ENCODE measurements around the gene NAV2.

The NAV2 gene

DNA sequence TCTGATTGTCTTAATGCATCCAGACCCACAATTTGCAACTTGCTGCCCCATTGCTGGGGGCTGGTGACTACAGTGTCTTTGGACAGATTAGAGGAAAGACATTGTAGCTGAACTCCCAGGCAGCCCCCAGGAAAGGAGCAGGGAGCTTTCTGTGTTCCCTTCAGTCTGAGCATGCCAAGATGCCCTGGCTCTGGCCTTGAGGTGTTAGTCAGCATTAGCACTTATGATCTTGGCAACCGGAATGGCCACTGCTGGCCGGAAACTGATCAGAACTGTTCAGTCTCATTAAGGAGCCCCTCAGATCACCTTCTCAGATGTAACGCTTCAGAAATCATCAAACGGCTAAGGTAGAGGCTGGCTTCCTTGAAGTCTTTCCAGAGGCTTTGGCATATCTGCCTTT is 195.2 kb downstream of the NAV2 start:
- Histone ChIP-seq H4K20me1 (ENCODE audit: insufficient read depth, low read length) (peaks cover 3% of the 10 kb centered on the region; the same call in 1 of the 2 replicates), H2AFZ (ENCODE audit: low read depth, low read length) (no peak overlapping the region), H3K27ac (ENCODE audit: low read length) (no peak overlapping the region), H3K4me1 (ENCODE audit: insufficient read depth, low read length) (no peaks in the 10 kb centered on the region), H3K9ac (ENCODE audit: low read depth, low read length) (no peak overlapping the region), H3K36me3 (ENCODE audit: insufficient read depth, low read length) (no peaks in the 10 kb centered on the region), H3K4me2 (ENCODE audit: insufficient read depth, low read length) (no peak overlapping the region), H3K4me3 (ENCODE audit: low read depth in 1 of 2, low read length in 2 of 2) (no peak overlapping the region), H3K27me3 (ENCODE audit: insufficient read depth, low read length, poor library complexity) (peaks cover 2% of the 10 kb centered on the region), H3K79me2 (ENCODE audit: insufficient read depth, low read length) (no peaks in the 10 kb centered on the region), H3K9me3 (ENCODE audit: insufficient read depth, low read length, severe bottlenecking) (no peaks in the 10 kb centered on the region)
- no peak for ATAC-seq (ENCODE audit: insufficient read depth, low read depth)
- DNase-seq: no peak
- TF ChIP-seq CTCF (IDR thresholded peaks at IDR 0.05; ENCODE audit: borderline replicate concordance, extremely low read depth, low read length, poor library complexity, severe bottlenecking): no peak
- no peak for TF ChIP-seq EZH2 (IDR thresholded peaks at IDR 0.05; ENCODE audit: borderline replicate concordance, low read depth, low read length, severe bottlenecking)

GRCh38 chr11:19910931-19911330 is 198.3 kb downstream of the NAV2 start:
- no peak overlapping the region for H2AFZ ChIP-seq (ENCODE audit: low read depth, low read length)
- no peak overlapping the region for H3K4me2 ChIP-seq (ENCODE audit: insufficient read depth, low read length)
- TF ChIP-seq CTCF (IDR thresholded peaks at IDR 0.05; ENCODE audit: borderline replicate concordance, extremely low read depth, low read length, poor library complexity, severe bottlenecking) (no peak), EZH2 (IDR thresholded peaks at IDR 0.05; ENCODE audit: borderline replicate concordance, low read depth, low read length, severe bottlenecking) (no peak)
- H3K27me3 ChIP-seq (ENCODE audit: insufficient read depth, low read length, poor library complexity): peaks cover 5% of the 10 kb centered on the region
- H3K9ac ChIP-seq (ENCODE audit: low read depth, low read length): no peak overlapping the region
- ATAC-seq (ENCODE audit: insufficient read depth, low read depth) (no peak), DNase-seq (no peak)
- no peaks in the 10 kb centered on the region for H3K4me1 ChIP-seq (ENCODE audit: insufficient read depth, low read length)
- H4K20me1 ChIP-seq (ENCODE audit: insufficient read depth, low read length): no peaks in the 10 kb centered on the region
- no peak overlapping the region for H3K27ac ChIP-seq (ENCODE audit: low read length)
- no peaks in the 10 kb centered on the region for H3K9me3 ChIP-seq (ENCODE audit: insufficient read depth, low read length, severe bottlenecking)
- H3K79me2 ChIP-seq (ENCODE audit: insufficient read depth, low read length): no peaks in the 10 kb centered on the region
- no peaks in the 10 kb centered on the region for H3K36me3 ChIP-seq (ENCODE audit: insufficient read depth, low read length)
- H3K4me3 ChIP-seq (ENCODE audit: low read depth in 1 of 2, low read length in 2 of 2): no peak overlapping the region

DNA sequence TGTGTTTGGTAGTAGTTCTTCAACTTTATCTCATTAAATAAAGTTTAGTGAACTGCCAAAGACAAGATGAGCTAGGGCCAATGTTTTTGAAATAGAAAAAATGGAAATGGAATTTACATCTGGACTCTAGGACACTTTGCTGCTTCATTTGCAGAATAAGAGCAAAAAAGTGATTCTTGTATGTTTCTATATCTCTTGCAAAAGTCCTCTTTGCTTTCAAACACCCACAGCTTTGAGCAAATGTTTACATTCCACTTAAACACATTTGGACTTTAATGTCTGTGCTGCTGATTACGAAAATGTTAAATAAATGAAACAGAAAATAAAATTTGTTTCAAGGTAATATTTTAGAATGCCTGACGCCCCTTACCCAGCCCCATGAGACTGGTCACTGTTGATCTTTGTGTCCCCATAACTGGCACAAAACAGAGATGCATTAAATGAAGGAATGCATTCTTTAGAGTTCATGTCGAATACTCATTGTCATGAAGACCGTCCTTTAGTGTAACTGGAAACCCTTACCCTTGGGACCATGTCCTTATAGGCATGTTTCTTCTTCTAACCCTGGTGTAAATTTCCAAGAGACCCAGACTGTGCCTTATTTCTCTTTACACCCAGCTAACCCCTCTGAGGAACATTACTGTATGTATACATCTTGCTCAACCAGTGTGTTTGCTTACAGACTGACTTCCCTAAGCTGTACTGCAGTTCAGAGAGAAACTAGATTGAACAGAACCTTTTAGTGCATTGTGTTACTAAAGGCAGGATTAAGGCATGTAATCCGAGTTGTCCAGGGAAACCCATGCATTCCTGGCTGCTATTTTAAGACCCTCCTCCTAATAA is 199.7 kb downstream of the NAV2 start:
- Histone ChIP-seq H4K20me1 (ENCODE audit: insufficient read depth, low read length) (no peaks in the 10 kb centered on the region), H3K36me3 (ENCODE audit: insufficient read depth, low read length) (no peaks in the 10 kb centered on the region), H3K27ac (ENCODE audit: low read length) (no peak overlapping the region), H3K4me1 (ENCODE audit: insufficient read depth, low read length) (no peaks in the 10 kb centered on the region), H3K4me2 (ENCODE audit: insufficient read depth, low read length) (no peak overlapping the region), H2AFZ (ENCODE audit: low read depth, low read length) (no peak overlapping the region), H3K9ac (ENCODE audit: low read depth, low read length) (no peak overlapping the region), H3K27me3 (ENCODE audit: insufficient read depth, low read length, poor library complexity) (peaks cover 5% of the 10 kb centered on the region), H3K9me3 (ENCODE audit: insufficient read depth, low read length, severe bottlenecking) (no peaks in the 10 kb centered on the region), H3K4me3 (ENCODE audit: low read depth in 1 of 2, low read length in 2 of 2) (no peak overlapping the region), H3K79me2 (ENCODE audit: insufficient read depth, low read length) (no peaks in the 10 kb centered on the region)
- TF ChIP-seq EZH2 (IDR thresholded peaks at IDR 0.05; ENCODE audit: borderline replicate concordance, low read depth, low read length, severe bottlenecking): no peak
- no peak for TF ChIP-seq CTCF (IDR thresholded peaks at IDR 0.05; ENCODE audit: borderline replicate concordance, extremely low read depth, low read length, poor library complexity, severe bottlenecking)
- DNase-seq (no peak), ATAC-seq (ENCODE audit: insufficient read depth, low read depth) (no peak)

All from DND-41 (cell line).